Hepatocyte (in vitro differentiated cells): ENCODE results near the gene S100A7A.

Experiments
- EZH2 ChIP-seq: fragments of 200-600 bp; sonication (generic); IDR thresholded peaks from 2 replicates; pipeline ENCODE4 v1.6.1; 2016; ENCODE audit warnings: antibody characterized with exemption, mild to moderate bottlenecking, borderline replicate concordance
- EZH2phosphoT487 ChIP-seq: fragments of 200-600 bp; sonication (generic); IDR thresholded peaks from one replicate; pipeline ENCODE4 v1.6.1; 2018; ENCODE audit warnings: antibody characterized with exemption, mild to moderate bottlenecking, low read depth, moderate library complexity; ENCODE audit not compliant: unreplicated experiment, severe bottlenecking
- TF ChIP-seq, protein P1 (sequence below): fragments of 200-600 bp; sonication (generic); IDR thresholded peaks from 2 replicates; pipeline ENCODE4 v1.5.1; 2016; ENCODE audit warnings: antibody characterized with exemption, mild to moderate bottlenecking; ENCODE audit not compliant: poor library complexity

- TF ChIP-seq, protein P1, sequence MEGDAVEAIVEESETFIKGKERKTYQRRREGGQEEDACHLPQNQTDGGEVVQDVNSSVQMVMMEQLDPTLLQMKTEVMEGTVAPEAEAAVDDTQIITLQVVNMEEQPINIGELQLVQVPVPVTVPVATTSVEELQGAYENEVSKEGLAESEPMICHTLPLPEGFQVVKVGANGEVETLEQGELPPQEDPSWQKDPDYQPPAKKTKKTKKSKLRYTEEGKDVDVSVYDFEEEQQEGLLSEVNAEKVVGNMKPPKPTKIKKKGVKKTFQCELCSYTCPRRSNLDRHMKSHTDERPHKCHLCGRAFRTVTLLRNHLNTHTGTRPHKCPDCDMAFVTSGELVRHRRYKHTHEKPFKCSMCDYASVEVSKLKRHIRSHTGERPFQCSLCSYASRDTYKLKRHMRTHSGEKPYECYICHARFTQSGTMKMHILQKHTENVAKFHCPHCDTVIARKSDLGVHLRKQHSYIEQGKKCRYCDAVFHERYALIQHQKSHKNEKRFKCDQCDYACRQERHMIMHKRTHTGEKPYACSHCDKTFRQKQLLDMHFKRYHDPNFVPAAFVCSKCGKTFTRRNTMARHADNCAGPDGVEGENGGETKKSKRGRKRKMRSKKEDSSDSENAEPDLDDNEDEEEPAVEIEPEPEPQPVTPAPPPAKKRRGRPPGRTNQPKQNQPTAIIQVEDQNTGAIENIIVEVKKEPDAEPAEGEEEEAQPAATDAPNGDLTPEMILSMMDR = no peak
- TF ChIP-seq EZH2 = no peak
- no peak for TF ChIP-seq EZH2phosphoT487
Measured at GRCh38 chr1:153430166-153430553, 13.8 kb downstream of the S100A7A start.
